MG63 (cell line): ENCODE results near the gene LCE2D. TPM values are rescaled to one million over a fixed set of nuclear protein-coding genes. Genes with fewer than 3 reads are reported as not detected.
"Not testable (repeated sequence)": the region's sequence is repeated elsewhere in the genome, so short reads cannot be mapped to it uniquely, and the experiment has no call there.

ENCODE experiments used
- DNase-seq: peaks from one replicate; pipeline ENCODE4 v3.0.0-alpha.2; 2020
- H3K27me3 ChIP-seq: fragments of 250-450 bp; sonication (Bioruptor Pico); 2 replicates; pipeline ENCODE4 v1.5.1; 2020; ENCODE audit warnings: mild to moderate bottlenecking, moderate library complexity
- H3K36me3 ChIP-seq: fragments of 250-450 bp; sonication (Bioruptor Pico); 2 replicates; pipeline ENCODE4 v1.5.1; 2020; ENCODE audit warnings: mild to moderate bottlenecking, moderate library complexity
- H3K4me3 ChIP-seq: fragments of 250-450 bp; sonication (Bioruptor Pico); 2 replicates; pipeline ENCODE4 v1.5.1; 2020; ENCODE audit warnings: mild to moderate bottlenecking, moderate library complexity
- H3K9me3 ChIP-seq: fragments of 250-450 bp; sonication (Bioruptor Pico); 2 replicates; pipeline ENCODE4 v1.5.1; 2020; ENCODE audit warnings: mild to moderate bottlenecking, moderate library complexity
- total RNA-seq: library from RNA; depleted of rRNA; stranded (reverse); fragments of >200 nt; shearing (Covaris generic); gene quantifications from 2 replicates; pipeline ENCODE4 v1.2.3, GENCODE V29; 2014; ENCODE audit warnings: low replicate concordance; rRNA removed

The LCE2D gene
- not detected in 2 replicates for total RNA-seq

- no peaks in the 10 kb centered on the region for H3K9me3 ChIP-seq
- no peaks in the 10 kb centered on the region for H3K36me3 ChIP-seq
- DNase-seq = no peak
- H3K4me3 ChIP-seq = no peak within 1 kb of the TSS
- H3K27me3 ChIP-seq = no peaks in the 10 kb centered on the region
These were observed at the start of gene LCE2D for GRCh38 chr1:152663098-152663497. Gene LCE2D (plus strand): TSS chr1:152663380. CDS start chr1:152664106, 726 bp downstream.

DNA sequence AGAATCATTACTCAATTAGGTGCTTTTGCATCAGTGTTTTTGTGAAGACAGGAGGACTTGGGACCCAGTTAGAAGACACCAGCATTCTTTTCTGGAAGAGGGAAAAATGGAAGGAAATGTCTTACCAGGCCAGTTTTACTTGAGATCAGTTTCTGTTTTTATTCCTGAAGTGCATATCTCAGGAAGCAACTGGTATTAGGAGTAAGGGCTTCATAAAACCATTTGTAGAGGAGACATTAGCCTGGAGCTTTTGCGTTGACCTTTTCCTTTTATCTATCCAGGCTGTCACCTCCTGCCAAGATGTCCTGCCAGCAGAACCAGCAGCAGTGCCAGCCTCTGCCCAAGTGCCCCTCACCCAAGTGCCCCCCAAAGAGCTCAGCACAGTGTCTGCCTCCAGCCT is 49.7 kb upstream of the LCE2D start, which contains the start of gene LCE3B:
Gene LCE3B, plus strand, starts transcription at position 301 of the 400 bp plus-strand sequence. Its CDS starts 0 bp downstream, at position 301.
- DNase-seq = no peak
- H3K4me3 ChIP-seq = no peak within 1 kb of the TSS
- no peaks in the 10 kb centered on the region for H3K36me3 ChIP-seq

DNA sequence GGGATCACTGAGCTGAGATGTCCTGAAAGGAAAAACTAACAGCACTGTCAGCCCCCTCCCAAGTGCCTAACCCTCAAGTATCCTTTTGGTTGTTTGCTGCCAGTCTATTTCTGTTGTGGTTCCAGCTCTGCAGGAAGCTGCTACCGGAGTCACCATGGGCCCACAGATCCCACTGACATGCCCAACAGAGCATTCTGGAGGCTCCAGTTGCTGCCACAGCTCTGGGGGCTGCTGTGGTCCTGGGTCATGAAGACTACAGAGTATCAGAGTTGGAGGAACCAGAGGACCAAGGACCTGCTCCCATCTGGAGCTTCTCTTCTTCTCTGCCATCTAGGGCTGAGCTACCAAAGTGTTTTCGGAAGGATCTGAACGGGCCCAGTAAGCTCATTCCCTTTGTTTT is 41.2 kb upstream of the LCE2D start:
- Histone ChIP-seq H3K4me3 (no peak overlapping the region), H3K36me3 (no peaks in the 10 kb centered on the region), H3K9me3 (peaks cover 6% of the 10 kb centered on the region; the same call in 1 of the 2 replicates), H3K27me3 (no peaks in the 10 kb centered on the region)
- no peak for DNase-seq

More for the DNA sequence above, 49.7 kb upstream of the LCE2D start, which contains the start of gene LCE3B:
- Histone ChIP-seq H3K27me3 (no peaks in the 10 kb centered on the region), H3K9me3 (peaks cover 5% of the 10 kb centered on the region; the same call in 1 of the 2 replicates)

GRCh38 chr1:152622803-152623202 is 40.4 kb upstream of the LCE2D start, which contains the start of gene LCE3A:
Gene LCE3A (minus strand): TSS chr1:152623103. CDS start chr1:152623103, 0 bp downstream.
- H3K36me3 ChIP-seq = no peaks in the 10 kb centered on the region
- DNase-seq = peak; percentile 96
- H3K27me3 ChIP-seq = no peaks in the 10 kb centered on the region
- H3K4me3 ChIP-seq = no peak within 1 kb of the TSS
- H3K9me3 ChIP-seq = peaks cover 6% of the 10 kb centered on the region; the same call in 1 of the 2 replicates

DNA sequence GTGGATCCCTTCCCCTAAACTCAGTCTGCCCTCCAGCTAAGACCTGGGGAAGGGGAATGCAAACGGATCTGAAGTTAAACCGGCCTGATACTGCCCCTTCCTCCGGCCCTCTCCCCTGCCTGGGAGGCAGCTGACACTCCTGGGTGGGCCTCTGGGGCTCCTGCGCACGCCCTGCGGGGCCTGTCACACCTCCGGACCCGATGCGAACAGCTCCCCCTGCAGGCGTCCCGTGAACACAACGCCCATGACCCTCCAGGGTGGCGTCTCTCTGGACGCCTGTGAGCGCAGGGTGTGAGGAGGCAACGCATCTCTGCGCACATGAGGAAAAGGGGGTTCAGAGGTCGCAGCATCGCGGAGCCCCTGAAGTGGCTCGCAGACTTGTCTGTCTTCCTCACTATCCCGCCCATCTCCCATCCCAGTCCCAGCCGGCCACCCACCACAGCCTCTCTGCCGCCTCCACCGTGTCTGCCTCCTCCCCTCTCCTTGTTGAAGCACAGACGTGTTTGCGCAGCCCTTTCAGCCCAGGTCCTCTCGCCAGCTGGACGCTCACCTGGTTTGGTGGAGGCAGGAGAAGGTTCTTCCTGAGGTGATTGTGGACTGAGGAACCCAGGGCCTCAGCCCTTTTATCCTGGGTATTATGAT is 39.9 kb upstream of the LCE2D start:
- Histone ChIP-seq H3K9me3 (peaks cover 3% of the 10 kb centered on the region; the same call in 1 of the 2 replicates), H3K27me3 (no peaks in the 10 kb centered on the region), H3K4me3 (no peak overlapping the region), H3K36me3 (no peaks in the 10 kb centered on the region)
- peak; percentile 53 for DNase-seq

DNA sequence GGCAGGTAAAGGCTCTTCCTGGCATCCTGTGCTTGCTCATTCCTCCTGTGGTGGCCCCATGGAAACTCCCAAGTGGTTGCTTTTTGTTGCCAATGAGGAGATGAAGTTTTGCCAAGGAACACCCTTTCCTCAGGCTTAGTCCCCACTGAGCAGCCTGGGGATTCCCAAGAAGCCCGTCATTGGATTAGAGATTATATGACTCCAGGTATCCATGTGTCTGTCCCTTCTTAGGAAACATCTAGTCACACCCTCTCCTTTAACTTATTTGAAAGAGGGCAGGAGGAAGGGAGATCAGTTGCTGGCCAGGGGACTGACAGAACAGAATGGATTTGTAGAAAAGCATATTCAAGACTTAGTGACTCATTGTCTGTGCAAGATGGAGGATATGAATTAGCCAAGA is 36.4 kb upstream of the LCE2D start:
- no peaks in the 10 kb centered on the region for H3K36me3 ChIP-seq
- no peaks in the 10 kb centered on the region; the same call in 1 of the 2 replicates for H3K27me3 ChIP-seq
- no peak overlapping the region for H3K4me3 ChIP-seq
- H3K9me3 ChIP-seq = no peaks in the 10 kb centered on the region
- no peak for DNase-seq

- no peaks in the 10 kb centered on the region for H3K36me3 ChIP-seq
- no peak for DNase-seq
- H3K27me3 ChIP-seq = no peaks in the 10 kb centered on the region; the same call in 1 of the 2 replicates
- no peaks in the 10 kb centered on the region for H3K9me3 ChIP-seq
- no peak overlapping the region for H3K4me3 ChIP-seq
These were observed 32.6 kb upstream of the LCE2D start for GRCh38 chr1:152630596-152630995.

- no peak for DNase-seq
- Histone ChIP-seq H3K4me3 (no peak overlapping the region), H3K9me3 (no peaks in the 10 kb centered on the region; the same call in none of the 2 replicates), H3K27me3 (no peaks in the 10 kb centered on the region), H3K36me3 (no peaks in the 10 kb centered on the region)
These were observed 22.8 kb upstream of the LCE2D start for GRCh38 chr1:152640351-152640750.

- H3K36me3 ChIP-seq = no peaks in the 10 kb centered on the region
- no peak overlapping the region for H3K4me3 ChIP-seq
- no peaks in the 10 kb centered on the region; the same call in 1 of the 2 replicates for H3K9me3 ChIP-seq
- no peaks in the 10 kb centered on the region for H3K27me3 ChIP-seq
- no peak for DNase-seq
These were observed 19.2 kb upstream of the LCE2D start for GRCh38 chr1:152643945-152644344.

- Histone ChIP-seq H3K4me3 (no peak overlapping the region), H3K9me3 (no peaks in the 10 kb centered on the region)
These were observed 18.0 kb upstream of the LCE2D start for GRCh38 chr1:152645146-152645545.

DNA sequence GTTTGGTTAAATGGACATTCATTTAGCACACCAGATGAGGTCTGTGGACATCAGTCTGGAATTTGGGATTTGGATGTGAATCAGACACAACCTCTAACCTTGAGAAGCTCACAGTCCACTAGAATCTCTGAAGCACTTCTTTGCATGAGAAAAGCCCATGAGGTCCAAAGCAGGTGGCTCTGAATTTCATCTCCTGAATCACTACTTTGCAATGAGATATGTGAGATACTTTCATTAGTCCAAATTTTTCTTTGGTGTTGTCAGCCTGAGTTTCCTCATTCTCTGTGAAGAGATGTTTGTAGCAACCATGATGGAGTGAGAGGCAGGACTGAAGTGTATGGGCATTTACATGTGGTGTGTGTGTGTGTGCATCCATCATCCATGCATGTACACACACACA is 16.5 kb upstream of the LCE2D start:
- no peak for DNase-seq
- H3K27me3 ChIP-seq = no peaks in the 10 kb centered on the region
- H3K4me3 ChIP-seq = no peak overlapping the region
- H3K9me3 ChIP-seq = no peaks in the 10 kb centered on the region
- no peaks in the 10 kb centered on the region for H3K36me3 ChIP-seq

More at GRCh38 chr1:152645146-152645545, 18.0 kb upstream of the LCE2D start:
- DNase-seq = no peak
- Histone ChIP-seq H3K36me3 (no peaks in the 10 kb centered on the region), H3K27me3 (no peaks in the 10 kb centered on the region)

- no peaks in the 10 kb centered on the region for H3K9me3 ChIP-seq
- H3K4me3 ChIP-seq = no peak overlapping the region
- no peaks in the 10 kb centered on the region for H3K36me3 ChIP-seq
- peak; percentile 57 for DNase-seq
- H3K27me3 ChIP-seq = no peaks in the 10 kb centered on the region
These were observed 9.1 kb upstream of the LCE2D start for GRCh38 chr1:152654110-152654509.

DNA sequence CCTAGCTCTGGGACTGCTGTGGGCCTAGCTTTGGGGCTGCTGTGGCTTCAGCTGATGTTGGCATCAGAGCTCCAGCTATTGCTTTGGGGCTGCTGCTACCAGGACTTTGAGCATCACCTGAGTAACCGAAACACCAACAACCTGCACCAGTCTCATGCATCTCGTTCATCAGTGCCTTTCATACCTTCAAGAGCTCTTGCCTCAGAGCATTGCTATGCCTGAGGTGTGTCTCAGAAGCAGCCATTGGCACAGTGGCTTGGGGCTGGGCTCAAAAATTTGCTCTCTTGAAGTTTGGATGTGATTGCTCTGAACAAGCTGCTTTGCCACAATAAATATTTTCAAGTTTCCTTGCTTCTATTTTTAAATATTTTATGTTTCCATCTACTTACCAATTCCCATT is 6.7 kb upstream of the LCE2D start:
- no peak for DNase-seq
- Histone ChIP-seq H3K27me3 (no peaks in the 10 kb centered on the region), H3K4me3 (no peak overlapping the region), H3K36me3 (no peaks in the 10 kb centered on the region), H3K9me3 (no peaks in the 10 kb centered on the region)

GRCh38 chr1:152657677-152658076 is 5.5 kb upstream of the LCE2D start:
- Histone ChIP-seq H3K36me3 (no peaks in the 10 kb centered on the region), H3K4me3 (no peak overlapping the region), H3K9me3 (no peaks in the 10 kb centered on the region), H3K27me3 (no peaks in the 10 kb centered on the region)
- DNase-seq = no peak

GRCh38 chr1:152658649-152659048 is 4.5 kb upstream of the LCE2D start:
- Histone ChIP-seq H3K36me3 (no peaks in the 10 kb centered on the region), H3K27me3 (no peaks in the 10 kb centered on the region), H3K9me3 (no peaks in the 10 kb centered on the region), H3K4me3 (no peak overlapping the region)
- DNase-seq = no peak

DNA sequence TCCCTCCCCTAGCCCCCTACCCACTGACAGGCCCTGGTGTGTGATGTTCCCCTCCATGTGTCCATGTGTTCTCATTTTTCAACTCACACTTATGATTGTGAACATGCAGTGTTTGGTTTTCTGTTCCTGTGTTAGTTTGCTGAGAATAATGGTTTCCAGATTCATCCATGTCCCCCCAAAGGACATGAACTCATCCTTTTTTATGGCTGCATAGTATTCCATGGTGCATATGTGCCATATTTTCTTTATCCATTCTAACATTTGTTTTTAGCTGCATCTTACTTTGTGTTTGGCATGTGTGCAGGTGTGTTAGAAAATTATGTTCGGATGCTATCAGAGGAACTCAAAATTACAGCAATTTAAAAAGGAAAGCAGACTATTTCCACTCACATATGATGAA is 3.0 kb downstream of the LCE2D start:
- H3K36me3 ChIP-seq, H3K9me3 ChIP-seq, H3K27me3 ChIP-seq, H3K4me3 ChIP-seq, DNase-seq: not testable (repeated sequence)

DNA sequence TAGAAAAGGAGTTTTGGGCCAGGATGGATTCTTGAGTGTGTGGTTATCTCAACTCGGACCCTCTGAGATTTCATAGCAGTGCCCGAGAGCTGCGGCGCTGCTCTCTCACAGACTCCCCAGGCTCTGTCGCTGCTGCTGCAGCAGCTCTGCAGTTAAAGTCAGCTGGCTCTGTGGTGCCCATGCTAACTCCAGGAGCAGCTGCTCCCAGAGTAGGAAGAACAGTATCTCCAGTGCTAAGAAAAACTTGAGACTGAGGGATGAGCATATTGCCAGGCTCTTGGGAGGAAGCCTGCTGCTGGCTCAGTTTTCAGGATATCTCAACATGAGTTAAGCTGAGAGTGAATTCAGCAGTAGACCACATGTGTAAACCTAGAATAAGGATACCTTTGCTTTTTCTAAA is 4.5 kb downstream of the LCE2D start:
- no peaks in the 10 kb centered on the region for H3K36me3 ChIP-seq
- no peaks in the 10 kb centered on the region for H3K9me3 ChIP-seq
- H3K4me3 ChIP-seq = no peak overlapping the region
- H3K27me3 ChIP-seq = 0 out of 2 replicates have a peak, but pooled peaks cover 3% of the 10 kb centered on the region
- no peak for DNase-seq

- Histone ChIP-seq H3K4me3 (no peak overlapping the region), H3K36me3 (no peaks in the 10 kb centered on the region), H3K27me3 (0 out of 2 replicates have a peak, but pooled peaks cover 3% of the 10 kb centered on the region), H3K9me3 (no peaks in the 10 kb centered on the region)
- no peak for DNase-seq
These were observed 9.8 kb downstream of the LCE2D start for GRCh38 chr1:152673016-152673415.
